Activated CD8-positive, alpha-beta memory T cell treated with anti-CD3 and anti-CD28 coated beads, Interleukin-2, amount 50 U/mL, for 4 hours (primary cell): ENCODE results near the gene HNRNPAB.
"Not testable (repeated sequence)": the region's sequence is repeated elsewhere in the genome, so short reads cannot be mapped to it uniquely, and the experiment has no call there.

Experiments used
- DNase-seq: peaks from one replicate; pipeline ENCODE4 v3.0.0-alpha.2; 2020

HNRNPAB gene

GRCh38 chr5:178213003-178213461 is 8.7 kb downstream of the HNRNPAB start:
- DNase-seq: no peak

GRCh38 chr5:178213748-178214151 is 9.4 kb downstream of the HNRNPAB start:
- DNase-seq: no peak

GRCh38 chr5:178214160-178214803 is 9.9 kb downstream of the HNRNPAB start:
- DNase-seq: no peak

- DNase-seq: no peak
These were observed 11.1 kb downstream of the HNRNPAB start for GRCh38 chr5:178215280-178216002.

GRCh38 chr5:178216088-178216534 is 11.8 kb downstream of the HNRNPAB start:
- no peak for DNase-seq

GRCh38 chr5:178216779-178217178 is 12.4 kb downstream of the HNRNPAB start:
- no peak for DNase-seq

- DNase-seq: no peak
These were observed 14.0 kb downstream of the HNRNPAB start for GRCh38 chr5:178218237-178218776.

GRCh38 chr5:178218827-178219226 is 14.5 kb downstream of the HNRNPAB start:
- no peak for DNase-seq

GRCh38 chr5:178221282-178221681 is 16.9 kb downstream of the HNRNPAB start:
- no peak for DNase-seq

GRCh38 chr5:178221853-178222252 is 17.5 kb downstream of the HNRNPAB start:
- no peak for DNase-seq

- DNase-seq: no peak
These were observed 18.0 kb downstream of the HNRNPAB start for GRCh38 chr5:178222292-178222691.

- no peak for DNase-seq
These were observed 19.0 kb downstream of the HNRNPAB start for GRCh38 chr5:178223196-178223773.

GRCh38 chr5:178223828-178224335 is 19.5 kb downstream of the HNRNPAB start:
- no peak for DNase-seq

- DNase-seq: no peak
These were observed 20.1 kb downstream of the HNRNPAB start for GRCh38 chr5:178224403-178224802.

GRCh38 chr5:178225174-178225573 is 20.8 kb downstream of the HNRNPAB start:
- DNase-seq: no peak

- no peak for DNase-seq
These were observed 22.9 kb downstream of the HNRNPAB start for GRCh38 chr5:178227138-178227659.

- DNase-seq: no peak
These were observed 23.6 kb downstream of the HNRNPAB start for GRCh38 chr5:178227929-178228328.

- no peak for DNase-seq
These were observed 24.3 kb downstream of the HNRNPAB start for GRCh38 chr5:178228609-178229008.

GRCh38 chr5:178229111-178229510 is 24.8 kb downstream of the HNRNPAB start:
- DNase-seq: not testable (repeated sequence)

- DNase-seq: no peak
These were observed 25.5 kb downstream of the HNRNPAB start for GRCh38 chr5:178229861-178230260.

GRCh38 chr5:178230879-178231538 is 26.7 kb downstream of the HNRNPAB start:
- no peak for DNase-seq

GRCh38 chr5:178231539-178232123 is 27.3 kb downstream of the HNRNPAB start:
- no peak for DNase-seq
